GM18909 (cell line): ENCODE results near the gene UCP2.

Source experiments
- ATAC-seq: cut with Tn5 transposase; IDR thresholded peaks from one replicate; pipeline ENCODE4 v1.9.1; 2021; ENCODE audit warnings: mild to moderate bottlenecking; ENCODE audit not compliant: unreplicated experiment, poor library complexity

The UCP2 gene

DNA sequence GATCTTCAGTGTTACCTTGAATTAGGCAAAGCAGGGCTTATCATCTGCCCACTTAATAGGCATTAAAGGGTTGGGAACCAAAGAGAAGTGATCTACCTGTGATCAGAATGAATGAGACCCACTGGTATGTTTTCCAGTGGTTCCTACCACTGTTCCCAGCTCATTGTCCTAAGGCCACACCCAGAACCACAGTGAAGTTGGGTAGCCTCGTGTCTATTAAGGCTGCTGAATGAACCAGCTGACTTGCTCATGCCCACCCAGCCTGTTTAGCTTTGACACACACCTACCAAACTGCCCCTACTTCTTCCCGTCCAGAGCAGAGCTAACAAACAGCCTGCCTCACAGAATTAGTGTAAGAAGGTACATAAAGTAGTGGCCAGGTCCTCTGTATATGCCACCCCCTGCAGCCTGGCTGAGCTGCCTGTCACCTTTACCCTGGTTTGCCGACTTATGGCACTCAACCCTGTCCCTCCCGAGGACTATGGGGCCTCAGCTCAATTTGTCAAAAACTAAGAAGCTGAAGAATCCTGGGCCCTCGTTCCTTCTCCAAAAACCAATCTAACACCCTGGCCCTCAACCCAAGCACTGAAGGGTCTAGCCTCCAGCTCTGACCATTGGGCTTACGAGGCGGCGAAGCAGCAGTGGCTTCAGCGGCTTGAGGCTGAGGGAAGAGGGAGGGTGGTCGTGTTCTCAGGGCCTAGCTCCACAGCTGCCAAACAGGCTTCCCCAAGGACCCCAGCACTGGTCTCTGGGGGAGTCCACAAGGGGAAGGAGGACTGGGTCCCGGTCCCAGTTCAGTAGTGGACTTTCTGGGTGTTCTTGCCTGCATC, 9.8 kb downstream of the UCP2 start:
- ATAC-seq, result no peak

DNA sequence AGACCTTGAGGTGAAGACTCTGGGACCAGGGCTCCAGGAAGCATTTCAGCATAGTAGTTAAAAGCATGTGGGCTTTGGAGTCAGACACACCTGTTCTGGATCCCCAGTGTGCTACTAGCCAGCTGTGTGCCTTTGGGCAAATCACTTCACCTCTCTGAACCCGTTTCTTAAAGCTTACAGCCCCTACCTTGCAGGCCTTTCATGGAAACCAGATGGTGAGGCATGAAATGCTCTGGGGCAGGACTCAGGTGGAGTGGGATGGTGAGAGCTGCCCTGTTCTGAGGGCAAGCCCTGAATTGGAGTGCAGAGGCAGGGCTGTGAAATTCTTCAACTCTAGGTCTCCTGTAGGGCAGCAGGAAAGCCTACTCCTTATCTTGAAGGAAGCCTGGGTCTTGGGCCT, 10.5 kb downstream of the UCP2 start:
- no peak for ATAC-seq

DNA sequence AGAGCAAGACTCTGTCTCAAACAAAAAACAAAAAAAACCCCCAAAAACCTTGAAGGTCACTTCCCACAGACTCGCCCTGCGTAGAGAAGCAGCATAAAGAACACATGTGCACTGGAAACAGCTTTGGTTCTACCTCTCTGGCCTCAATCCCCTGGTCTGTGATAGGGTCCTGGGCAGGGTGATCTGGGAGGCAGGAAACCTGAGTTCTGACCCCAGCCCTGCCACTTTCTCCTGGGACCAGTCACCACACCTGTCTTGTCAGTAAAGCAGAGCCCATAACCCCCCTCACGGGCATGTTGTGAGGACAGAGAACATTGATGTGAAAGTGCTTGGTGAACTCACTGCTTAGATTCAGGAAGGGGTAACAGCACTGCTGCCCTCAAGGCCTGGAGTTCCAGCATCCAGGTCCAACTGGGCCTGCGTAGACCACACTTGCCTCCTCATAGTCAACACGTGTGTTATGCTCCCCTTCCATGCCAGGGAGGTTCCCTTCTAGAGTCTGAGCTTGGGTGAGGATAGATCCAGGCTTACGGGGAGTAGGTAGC, 11.4 kb downstream of the UCP2 start:
- no peak for ATAC-seq

DNA sequence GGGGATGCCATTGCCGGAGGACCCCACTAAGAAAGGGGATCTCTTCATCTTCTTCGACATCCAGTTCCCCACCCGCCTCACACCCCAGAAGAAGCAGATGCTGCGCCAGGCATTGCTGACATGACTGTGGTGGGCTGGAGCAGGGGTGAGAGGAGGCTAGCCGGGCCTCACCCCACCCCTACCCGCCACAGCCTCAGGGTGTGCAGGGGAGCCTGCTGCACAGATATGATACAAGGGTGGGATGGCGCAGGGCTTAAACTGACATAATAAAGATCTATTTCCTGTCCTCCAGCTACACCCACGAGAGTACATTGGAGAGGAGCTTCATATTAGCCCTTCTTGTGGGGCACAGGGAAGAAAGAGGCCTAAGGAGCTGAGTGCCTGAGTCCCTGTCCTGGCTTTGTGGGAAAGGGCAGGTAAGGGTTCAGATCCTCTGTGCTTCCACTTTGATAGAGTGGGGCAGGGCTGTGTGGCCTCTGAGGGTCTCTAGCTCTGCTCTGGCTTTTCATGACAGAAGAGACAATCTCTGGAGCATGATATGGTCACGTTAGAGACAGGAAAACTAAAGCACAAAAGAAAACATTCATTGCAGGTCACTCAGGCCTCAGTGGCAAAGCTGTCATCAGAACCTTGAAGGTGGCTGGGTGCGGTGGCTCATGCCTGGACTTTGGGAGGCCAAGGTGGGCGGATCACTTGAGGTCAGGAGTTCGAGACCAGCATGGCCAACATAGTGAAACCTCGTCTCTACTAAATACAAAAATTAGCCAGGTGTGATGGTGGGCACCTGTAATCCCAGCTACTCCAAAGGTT, 12.4 kb downstream of the UCP2 start:
- no peak for ATAC-seq

DNA sequence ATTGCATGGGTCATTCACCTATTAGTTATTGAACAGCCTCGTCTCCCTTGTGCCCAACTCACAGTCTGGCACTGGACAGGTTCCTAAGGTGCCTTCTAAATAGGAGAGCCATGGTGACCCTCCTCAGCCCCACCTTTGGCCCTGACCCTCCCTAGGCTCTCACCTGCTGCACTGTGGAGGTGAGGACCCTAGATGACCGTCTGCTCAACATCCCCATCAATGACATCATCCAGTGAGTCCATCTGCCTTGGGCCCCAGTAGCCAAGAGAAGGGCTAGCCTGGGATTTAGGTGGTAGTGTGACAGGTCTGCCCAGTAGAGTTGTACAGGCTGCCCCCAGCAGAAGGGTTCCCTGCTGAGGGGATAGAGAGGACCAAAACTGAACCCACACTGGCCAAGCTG, 13.6 kb downstream of the UCP2 start:
- no peak for ATAC-seq

DNA sequence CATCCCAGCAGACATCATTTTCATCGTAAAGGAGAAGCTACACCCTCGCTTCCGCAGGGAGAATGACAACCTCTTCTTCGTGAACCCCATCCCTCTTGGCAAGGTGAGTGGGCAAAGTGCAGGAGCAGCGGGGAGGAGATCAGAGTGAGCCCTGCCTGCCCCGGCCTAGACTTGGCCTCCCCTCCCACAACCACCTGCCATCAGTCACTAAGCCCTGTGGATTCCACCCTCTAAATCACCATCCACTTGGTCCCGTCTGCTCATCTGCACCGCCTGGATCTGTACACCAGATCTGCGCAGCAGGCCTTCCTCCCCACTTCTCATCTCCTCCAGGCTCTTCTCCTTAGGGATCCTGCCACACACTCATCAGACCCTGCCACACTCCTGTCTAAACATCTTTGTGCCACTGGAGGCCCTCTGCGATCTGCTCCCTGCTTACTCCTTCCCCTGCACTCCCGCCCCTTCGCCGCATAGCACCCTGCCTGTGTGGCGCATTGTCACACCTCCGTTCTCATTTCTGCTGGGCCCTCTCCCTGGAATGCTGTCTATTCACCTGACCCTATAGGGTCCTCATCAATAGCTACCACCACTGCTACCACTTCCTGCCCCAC, 14.2 kb downstream of the UCP2 start:
- ATAC-seq, result no peak

DNA sequence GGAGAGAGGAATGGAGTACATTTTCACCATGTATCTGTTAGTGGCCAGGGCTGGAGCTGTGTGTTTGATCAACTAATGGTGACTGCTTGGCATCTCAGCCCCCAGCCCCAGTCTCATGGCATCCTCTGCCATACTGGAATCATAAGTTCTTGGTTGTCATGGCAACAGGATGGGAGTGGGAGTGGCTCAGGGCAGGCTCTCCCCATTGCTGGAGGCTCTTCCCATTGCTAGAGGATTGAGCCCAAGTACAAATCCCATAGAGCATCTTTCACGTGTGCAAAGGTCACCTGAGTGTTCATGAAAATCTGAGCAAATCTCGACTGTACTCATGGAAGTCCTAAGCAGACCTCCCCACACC, 16.9 kb downstream of the UCP2 start:
- no peak for ATAC-seq

DNA sequence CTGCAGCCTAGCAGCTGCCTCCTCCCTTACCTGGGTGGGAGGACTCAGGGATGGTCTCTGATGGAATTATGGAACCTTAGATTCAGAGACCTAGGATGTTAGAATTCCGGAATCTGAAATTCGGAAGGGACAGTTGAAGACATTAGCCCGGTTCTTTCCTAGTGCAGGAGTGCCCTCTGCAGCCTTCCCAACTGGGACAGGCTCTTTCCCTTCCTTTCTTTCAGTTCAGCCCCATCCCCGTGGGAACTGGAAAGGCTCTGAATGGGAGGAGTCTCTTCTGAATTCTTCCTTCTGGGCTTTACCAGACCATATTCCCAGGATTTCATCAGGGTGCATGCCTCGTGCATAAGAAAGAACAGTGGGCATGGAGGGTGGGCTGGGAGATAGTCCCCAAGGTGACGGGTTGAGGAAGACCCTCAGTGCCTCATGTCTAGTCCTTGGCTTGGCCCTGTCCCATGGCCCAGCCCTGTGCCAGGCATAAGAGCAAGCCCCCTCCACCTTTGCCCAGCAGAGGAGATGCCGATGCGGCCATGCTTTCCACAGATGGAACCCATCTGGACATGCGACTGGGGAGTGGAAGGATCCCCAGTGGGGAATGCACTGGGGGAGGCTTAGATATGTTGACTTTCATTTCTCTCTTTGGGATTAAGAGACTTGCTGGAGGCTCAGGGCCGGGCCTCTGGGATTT, 17.4 kb downstream of the UCP2 start:
- no peak for ATAC-seq

DNA sequence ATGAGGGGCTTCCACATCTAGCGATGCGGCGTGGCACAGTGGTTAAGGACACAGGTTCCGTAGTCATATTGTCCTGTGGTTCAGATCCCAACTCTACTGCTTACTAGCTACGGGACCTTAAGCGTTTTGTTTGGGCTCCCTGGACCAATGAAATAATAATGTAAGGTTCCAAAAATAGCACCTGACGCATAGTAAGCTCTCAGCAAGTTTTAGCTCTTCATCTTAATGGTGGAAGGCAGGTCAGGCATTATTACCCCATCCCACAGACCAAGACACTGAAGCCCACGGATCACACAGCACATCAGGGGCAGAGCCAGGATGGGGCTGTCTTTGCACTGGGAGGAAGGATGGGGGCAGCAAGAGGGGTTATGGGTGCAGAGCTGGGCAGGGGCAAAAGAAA, 18.8 kb downstream of the UCP2 start:
- ATAC-seq, result no peak

DNA sequence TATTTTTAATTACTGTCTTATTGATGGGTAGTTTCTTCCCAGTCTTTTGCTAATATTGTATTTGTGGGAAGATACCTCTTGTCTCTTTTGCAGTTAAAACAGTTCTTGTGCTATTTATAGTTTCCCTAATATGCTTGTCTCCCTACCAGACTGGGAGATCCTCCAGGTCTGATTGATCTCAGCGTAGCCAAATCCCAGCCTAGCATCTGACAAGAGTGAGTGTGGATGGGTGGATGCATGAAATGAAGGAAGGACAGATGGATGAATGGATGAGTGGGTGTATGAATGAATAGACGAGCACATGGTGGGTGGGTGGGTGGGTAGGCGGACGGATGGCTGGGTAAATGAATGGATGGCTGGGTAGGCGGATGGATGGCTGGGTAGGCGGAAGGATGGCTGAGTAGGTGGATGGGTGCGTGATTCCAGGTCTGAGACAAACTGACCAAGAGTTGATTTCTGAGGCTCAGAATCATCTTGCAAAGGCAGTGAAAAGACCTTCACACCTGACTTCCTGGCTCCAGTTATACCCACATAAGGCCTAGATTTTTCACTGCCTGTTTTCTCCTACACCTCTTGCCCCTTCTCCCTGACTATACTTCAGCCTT, 20.4 kb downstream of the UCP2 start:
- no peak for ATAC-seq

DNA sequence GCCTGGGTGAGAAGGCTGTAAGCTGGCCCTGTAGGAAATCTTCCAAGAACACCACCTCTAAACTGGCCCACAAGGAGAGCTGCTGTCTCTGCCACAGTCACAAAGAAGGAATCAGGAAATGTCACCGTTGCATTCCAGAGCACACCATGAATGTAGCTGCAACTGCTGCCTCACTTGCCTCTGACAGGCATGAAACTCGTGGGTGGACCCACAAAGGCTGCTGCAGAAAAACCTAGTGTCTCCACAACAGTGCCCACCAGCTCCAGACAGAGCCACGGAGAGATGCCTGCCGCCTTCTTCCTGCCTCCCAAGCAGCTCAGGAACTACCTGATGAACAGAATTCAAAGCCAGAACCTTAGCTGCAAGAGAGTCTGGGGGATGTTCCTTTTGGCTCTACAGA, 21.3 kb downstream of the UCP2 start:
- ATAC-seq, result no peak

DNA sequence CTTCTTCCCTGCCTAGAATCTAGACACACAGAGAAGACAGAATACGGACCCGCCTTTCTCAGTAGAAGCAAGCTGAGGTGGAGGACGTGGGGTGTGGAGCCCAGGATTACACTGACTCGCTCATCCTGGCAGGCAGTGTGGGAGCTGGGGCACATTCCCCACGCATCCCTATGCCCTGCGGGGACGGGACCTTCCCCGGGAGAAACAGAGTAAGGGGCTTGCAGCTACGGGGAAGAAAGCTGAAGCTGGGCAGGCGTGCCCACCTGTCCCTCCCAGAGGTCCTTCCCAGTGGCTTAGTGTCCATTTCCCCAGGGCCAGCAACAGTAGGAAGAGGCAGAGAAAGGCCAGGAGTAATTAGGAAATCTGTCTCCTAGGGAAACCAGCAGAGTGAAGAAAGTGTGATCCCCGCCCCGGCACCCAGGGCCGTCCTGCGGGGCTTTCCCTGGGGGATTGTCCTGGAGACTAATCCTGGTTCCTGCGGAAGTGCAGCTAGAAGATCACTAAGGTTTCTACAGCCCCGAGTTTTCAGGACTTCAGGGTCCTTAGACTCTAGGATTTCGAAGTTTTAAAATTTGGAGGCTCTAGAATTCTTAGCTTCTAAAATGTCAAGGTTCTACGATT, 24.0 kb downstream of the UCP2 start:
- ATAC-seq, result no peak

DNA sequence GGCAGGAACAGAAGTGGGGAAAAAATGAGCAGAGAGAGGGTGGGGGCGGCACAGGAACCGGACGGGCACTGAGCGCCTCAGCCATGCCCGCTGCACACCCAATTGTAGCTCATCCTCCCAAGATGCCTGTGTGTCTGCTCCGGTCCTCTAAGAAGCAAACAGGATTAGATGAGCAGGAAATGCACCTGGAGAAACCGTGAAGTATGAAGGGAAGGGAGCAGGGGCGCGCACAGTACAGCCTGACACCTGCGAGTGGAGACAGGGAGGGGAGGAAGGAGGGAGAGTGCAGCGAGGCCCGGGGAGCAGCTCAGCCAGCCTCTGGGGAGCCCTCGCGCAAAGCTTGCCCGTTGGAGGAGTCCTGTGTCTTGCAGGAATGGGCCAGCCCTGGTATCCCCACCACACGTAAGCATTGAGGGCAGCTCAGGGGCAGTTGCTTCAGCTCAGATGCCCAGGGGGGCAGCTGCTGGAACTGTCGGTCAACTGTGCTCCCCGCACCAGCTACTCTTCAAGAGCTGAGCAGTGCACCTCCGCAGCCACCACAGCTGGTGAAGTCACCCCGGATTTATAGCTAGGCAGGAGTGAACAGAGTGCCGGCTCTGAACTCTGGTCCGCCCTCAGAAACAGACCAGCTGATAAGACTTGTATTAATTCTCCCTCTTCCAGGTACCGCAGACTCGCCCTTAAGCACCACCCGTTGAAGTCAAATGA, 24.8 kb downstream of the UCP2 start:
- ATAC-seq, result no peak

DNA sequence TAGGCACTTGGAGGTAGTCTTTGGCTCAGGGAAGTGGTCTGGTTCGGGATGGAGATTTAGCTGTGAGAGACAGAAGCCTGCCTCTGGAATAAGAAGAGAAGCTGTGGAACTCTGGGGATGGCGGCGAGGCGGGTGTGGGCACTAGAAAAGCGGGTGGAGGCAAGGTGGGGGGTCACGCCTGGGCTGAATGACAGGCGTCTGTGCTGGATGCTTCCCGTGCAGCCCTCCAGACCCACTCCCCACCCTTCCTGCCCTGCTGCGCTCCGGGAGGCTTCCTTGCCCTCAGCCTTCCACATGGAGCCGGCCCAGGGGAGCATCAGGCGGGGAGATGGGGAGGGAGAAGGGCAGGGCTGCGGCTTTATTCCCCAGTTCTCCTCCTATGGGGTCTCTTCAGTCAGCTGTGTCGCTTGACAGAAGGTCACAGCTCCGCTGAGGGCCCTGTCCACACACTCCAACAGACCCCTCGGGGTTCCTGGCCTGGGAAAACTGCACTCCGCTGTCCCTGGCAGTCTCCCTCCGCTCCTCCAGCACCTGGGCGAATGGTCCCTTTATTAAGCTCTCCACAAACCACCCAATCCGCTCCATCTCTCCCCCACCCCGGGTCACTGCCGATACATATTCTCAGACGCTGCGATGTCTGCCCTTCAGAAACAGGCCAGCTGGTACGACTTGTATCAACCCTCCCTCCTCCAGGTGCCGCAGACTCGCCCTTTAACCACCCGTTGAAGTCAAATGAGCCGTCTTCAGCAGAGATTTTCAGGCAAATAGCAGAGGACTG, 25.6 kb downstream of the UCP2 start:
- no peak for ATAC-seq

DNA sequence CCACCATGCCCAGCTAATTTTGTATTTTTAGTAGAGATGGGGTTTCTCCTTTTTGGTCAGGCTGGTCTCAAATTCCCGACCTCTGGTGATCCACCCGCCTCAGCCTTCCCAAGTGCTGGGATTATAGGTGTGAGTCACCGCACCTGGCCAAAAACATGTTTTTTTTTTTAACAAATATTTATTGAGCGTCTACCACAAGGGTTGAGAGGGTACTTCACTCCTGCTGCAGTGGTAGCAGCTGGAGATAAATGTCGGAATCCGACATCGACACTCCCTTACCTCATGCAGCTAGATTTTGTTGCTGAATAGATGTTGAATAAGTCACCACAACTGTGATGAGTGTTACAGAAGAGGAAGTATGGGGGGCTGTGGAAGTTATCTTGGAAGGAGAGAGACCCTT, 30.8 kb downstream of the UCP2 start:
- ATAC-seq, result no peak

DNA sequence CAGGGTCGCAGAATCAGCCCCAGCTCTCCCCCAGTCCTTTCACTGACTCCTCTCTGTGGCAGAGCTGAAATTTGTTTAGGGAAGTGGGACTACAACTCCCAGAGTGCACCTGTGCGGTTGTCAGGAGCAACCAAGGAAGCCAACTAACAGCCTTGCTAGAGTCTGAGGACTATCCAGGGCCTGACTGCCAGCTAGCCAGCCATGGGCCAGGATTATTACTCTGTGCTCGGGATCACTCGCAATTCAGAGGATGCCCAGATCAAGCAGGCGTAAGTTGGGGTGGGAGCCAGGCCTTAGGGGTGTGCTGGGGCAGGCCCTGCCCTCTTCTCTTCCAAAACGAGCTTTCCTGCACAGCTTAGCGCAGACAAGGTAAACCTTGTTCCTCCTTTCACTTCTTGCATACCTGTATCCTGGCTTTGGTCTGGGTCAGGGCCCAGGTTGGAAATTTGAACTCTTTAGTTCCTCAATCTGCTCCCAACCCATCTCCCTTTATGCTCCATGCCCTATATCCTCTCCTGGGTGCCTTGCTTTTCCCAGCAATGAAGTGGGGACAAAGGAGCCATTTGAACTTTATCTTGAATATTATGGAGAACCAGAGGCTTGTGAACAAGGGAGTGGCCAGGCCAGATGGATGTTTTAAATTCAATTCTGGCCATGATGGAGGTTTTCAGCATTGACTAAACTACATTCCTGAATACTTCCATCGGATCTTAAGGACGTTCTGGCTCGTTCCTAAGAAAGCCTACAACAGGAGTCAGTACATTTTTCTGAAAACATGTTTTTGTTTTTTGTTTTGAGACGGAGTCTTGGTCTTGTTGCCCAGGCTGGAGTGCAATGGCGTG, 31.6 kb downstream of the UCP2 start, which contains the start of gene DNAJB13:
TSS of gene DNAJB13 (plus strand) at position 158 of the 842 bp plus-strand sequence. CDS start at position 202, 44 bp downstream.
- ATAC-seq, result peak; percentile 77

DNA sequence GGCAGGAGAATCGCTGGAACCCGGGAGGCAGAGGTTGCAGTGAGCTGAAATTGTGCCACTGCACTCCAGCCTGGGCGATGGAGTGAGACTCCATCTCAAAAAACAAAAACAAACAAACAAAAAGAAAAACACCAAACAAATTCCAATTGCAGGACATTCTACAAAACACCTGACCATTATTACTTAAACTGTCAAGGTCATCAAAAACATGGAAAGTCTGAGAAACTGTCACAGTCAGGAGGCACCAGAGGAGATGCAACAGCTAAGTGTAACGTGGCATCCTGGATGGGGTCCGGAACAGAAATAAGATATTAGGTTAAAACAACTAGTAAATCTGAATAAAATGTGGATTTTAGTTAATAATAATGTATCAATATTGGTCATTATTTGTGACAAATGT, 32.7 kb downstream of the UCP2 start:
- ATAC-seq, result no peak
